ENCODE data around the gene CARMIL1. TPM values are rescaled to one million over a fixed set of nuclear protein-coding genes. Genes with fewer than 3 reads are reported as not detected.

Gene CARMIL1
- total and polyA plus RNA-seq, 10 donors, result 3.7 to 34.8 (median 9.3) TPM

DNA sequence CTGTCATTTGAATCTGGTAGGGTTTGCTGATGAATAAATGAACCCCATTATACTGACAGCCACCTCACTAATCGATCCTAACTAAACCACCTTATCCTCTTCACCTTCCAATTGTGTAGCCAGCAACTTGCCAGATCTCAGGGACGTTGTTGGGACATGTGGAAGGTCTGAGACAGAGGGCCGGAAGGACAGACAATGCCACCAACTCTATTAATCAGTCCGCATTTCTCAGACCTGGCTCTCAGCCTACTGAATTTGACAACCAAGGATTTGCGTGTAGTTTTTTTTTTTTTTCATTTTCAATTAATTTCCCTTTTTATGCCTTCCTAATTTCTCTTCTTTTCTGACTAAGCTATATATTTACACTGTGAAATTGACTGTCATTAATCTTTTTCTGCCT is 122.5 kb downstream of the CARMIL1 start:
- Histone ChIP-seq H3K4me3 (no peak overlapping the region), H3K4me1 (peaks cover 10 to 43% (median 39%) of the 10 kb centered on the region in 6 donors), H3K36me3 (no peaks in the 10 kb centered on the region), H3K27ac (no peak overlapping the region), H3K27me3 (replicated peaks in 1 of 7) (no peaks in the 10 kb centered on the region), H3K9me3 (no peaks in the 10 kb centered on the region)
- WGBS, 5 donors, result 64 to 83% (median 79%) methylated on average over 5 of the region's 5 CpGs
- intact Hi-C loops (cut with DNase I; ENCODE audit: low total_unique reads), result no loop called here
- TF ChIP-seq POLR2AphosphoS5 (IDR thresholded peaks at IDR 0.05), result no peak
- no peak for TF ChIP-seq POLR2A (IDR thresholded peaks at IDR 0.05)
- TF ChIP-seq, protein P1, sequence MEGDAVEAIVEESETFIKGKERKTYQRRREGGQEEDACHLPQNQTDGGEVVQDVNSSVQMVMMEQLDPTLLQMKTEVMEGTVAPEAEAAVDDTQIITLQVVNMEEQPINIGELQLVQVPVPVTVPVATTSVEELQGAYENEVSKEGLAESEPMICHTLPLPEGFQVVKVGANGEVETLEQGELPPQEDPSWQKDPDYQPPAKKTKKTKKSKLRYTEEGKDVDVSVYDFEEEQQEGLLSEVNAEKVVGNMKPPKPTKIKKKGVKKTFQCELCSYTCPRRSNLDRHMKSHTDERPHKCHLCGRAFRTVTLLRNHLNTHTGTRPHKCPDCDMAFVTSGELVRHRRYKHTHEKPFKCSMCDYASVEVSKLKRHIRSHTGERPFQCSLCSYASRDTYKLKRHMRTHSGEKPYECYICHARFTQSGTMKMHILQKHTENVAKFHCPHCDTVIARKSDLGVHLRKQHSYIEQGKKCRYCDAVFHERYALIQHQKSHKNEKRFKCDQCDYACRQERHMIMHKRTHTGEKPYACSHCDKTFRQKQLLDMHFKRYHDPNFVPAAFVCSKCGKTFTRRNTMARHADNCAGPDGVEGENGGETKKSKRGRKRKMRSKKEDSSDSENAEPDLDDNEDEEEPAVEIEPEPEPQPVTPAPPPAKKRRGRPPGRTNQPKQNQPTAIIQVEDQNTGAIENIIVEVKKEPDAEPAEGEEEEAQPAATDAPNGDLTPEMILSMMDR (IDR thresholded peaks at IDR 0.05 in 8 of 11, conservative IDR thresholded peaks at IDR 0.05 in 3 of 11), result no peak
- DNase-seq, result no peak

DNA sequence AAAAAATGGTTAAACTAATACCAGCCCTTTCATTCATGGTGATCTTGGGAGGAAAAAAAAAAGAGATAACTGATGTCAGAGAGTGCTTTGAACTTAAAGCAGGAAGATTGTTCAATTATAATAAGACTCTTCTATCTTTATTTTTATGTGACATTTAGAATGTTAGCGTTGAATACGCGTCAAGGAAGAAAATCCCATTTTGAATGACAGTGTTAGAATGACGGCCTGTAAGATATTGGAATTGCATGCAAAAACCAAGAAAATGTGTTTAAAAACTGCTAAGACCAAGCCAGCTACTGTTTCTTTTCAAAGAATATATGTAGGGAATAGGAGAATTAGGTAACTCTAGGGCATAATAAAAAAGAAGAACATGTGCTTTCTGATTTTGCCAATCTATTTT is 123.0 kb downstream of the CARMIL1 start:
- H3K27ac ChIP-seq, result no peak overlapping the region
- no peaks in the 10 kb centered on the region for H3K9me3 ChIP-seq
- H3K4me3 ChIP-seq, result no peak overlapping the region
- H3K36me3 ChIP-seq, result no peaks in the 10 kb centered on the region
- WGBS, 5 donors, result 73 to 98% (median 96%) methylated on average over 4 of the region's 4 CpGs
- H3K4me1 ChIP-seq, result peaks cover 10 to 47% (median 40%) of the 10 kb centered on the region in 6 donors
- no peaks in the 10 kb centered on the region for H3K27me3 ChIP-seq (replicated peaks in 1 of 7)
- intact Hi-C loops (cut with DNase I; ENCODE audit: low total_unique reads), result no loop called here
- TF ChIP-seq POLR2A (IDR thresholded peaks at IDR 0.05) (no peak), POLR2AphosphoS5 (IDR thresholded peaks at IDR 0.05) (no peak)
- TF ChIP-seq, protein P1 (IDR thresholded peaks at IDR 0.05 in 8 of 11, conservative IDR thresholded peaks at IDR 0.05 in 3 of 11), result no peak
- no peak for DNase-seq

DNA sequence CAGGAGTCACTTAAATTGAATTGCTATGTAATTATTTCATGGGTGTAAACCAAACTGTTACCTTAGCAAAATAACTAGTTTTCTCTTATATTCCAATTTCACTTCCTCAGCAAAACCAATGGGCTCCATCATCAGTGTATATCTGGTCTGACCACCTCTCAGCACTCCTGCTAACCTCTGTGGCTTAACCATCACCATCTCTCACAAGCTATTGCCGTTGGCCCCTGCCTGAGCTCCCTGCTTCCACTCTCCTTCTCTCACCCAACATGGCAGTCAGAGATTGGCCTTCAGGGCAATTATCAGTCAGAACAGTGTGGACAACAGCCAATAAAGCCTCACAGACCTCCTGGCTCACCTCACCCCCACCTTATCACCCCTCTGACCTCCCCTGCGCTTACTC is 124.0 kb downstream of the CARMIL1 start:
- Histone ChIP-seq H3K27me3 (replicated peaks in 1 of 7) (no peaks in the 10 kb centered on the region), H3K36me3 (no peaks in the 10 kb centered on the region), H3K9me3 (no peaks in the 10 kb centered on the region), H3K27ac (peak overlapping the region in 1 of 8 donors; percentile 85), H3K4me1 (peaks cover 10 to 52% (median 42%) of the 10 kb centered on the region in 6 donors), H3K4me3 (no peak overlapping the region)
- intact Hi-C loops (cut with DNase I; ENCODE audit: low total_unique reads), result no loop called here
- TF ChIP-seq, protein P1 (IDR thresholded peaks at IDR 0.05 in 8 of 11, conservative IDR thresholded peaks at IDR 0.05 in 3 of 11), result no peak
- TF ChIP-seq POLR2A (IDR thresholded peaks at IDR 0.05), result no peak
- TF ChIP-seq POLR2AphosphoS5 (IDR thresholded peaks at IDR 0.05), result no peak
- 84 to 97% (median 88%) methylated on average over 2 of the region's 2 CpGs for WGBS, 5 donors
- DNase-seq, result no peak

DNA sequence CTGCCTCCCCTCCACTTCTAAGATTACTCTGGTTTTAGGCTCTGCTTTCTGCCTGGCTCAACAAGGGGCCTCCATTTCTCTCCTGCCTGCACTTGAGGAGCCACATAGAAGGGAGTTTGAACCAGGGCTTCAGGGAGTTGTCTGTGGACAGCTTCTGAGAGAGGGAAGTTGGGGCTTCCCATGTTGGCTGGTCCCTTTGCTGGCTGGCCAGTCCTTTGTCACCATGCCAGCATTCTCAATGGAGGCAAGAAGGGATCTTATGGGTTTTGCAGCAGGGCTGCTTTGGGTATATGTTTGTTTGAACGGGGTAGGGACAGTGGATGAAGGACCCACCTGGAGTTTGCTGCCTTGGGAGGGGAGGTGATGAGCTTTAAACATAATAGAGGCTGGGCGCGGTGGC is 124.9 kb downstream of the CARMIL1 start:
- peak overlapping the region in 3 of 8 donors; percentile 19 to 56 (median 32) for H3K4me3 ChIP-seq
- H3K9me3 ChIP-seq, result no peaks in the 10 kb centered on the region
- TF ChIP-seq, protein P1 (IDR thresholded peaks at IDR 0.05 in 8 of 11, conservative IDR thresholded peaks at IDR 0.05 in 3 of 11), result no peak
- TF ChIP-seq POLR2AphosphoS5 (IDR thresholded peaks at IDR 0.05) (no peak), POLR2A (IDR thresholded peaks at IDR 0.05) (no peak)
- whole genome bisulfite sequencing, 5 donors, result 89 to 98% (median 92%) methylated on average over 3 of the region's 3 CpGs
- no peaks in the 10 kb centered on the region for H3K27me3 ChIP-seq (replicated peaks in 1 of 7)
- no peaks in the 10 kb centered on the region for H3K36me3 ChIP-seq
- intact Hi-C loops (cut with DNase I; ENCODE audit: low total_unique reads), result no loop called here
- peak overlapping the region in 6 of 8 donors; percentile 66 to 85 (median 81) for H3K27ac ChIP-seq
- no peak for DNase-seq
- peaks cover 10 to 52% (median 42%) of the 10 kb centered on the region in 6 donors for H3K4me1 ChIP-seq

Data from spleen (tissue), 11 donors.